CD4-positive, alpha-beta T cell treated with Interleukin-1 beta for 1 hour (primary cell): ENCODE results near the gene WASL.
A peak's percentile ranks its signal among the peaks of the same experiment; 100 is the strongest.

Experiments used
- DNase-seq, 2 donors: peaks; one replicate each; pipeline ENCODE4 v3.0.0-alpha.2; 2020 to 2022

WASL gene

DNA sequence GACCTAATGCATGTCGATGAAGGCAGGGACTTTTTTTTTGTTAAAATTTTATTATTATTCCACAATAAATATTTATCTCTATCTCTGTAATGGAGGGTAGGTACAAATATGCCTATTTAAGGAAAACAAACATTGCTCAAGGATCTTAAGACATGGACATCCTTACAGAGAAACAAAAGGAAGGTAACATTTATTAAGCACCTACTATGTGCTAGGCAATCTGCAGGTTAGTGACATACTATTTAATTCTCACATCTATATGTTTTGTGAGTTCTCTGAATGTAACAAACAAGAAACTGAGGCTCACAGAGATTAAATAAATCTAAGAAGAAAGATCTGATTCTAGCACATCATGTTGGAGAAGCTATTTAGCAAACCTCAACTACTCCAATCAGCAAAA, 61.1 kb downstream of the WASL start:
- DNase-seq, result no peak

DNA sequence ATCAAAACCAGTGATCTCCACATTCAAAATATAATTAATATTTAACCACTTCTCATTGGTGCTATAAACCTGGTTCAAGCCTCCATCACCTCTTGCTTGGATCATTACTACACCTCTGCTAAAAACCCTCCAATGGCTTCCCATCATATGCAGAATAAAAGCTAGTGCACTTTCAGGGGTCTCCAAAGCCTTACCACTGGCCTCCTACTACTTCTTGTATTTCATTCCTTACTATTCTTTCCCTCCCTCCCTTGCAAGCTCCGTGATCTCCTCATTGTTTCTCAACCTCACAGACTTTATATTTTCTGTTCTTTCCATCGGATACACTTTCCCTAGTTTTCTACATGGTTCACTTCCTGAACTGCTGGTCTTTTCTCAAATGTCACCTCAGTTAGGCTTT, 61.6 kb downstream of the WASL start:
- no peak for DNase-seq

DNA sequence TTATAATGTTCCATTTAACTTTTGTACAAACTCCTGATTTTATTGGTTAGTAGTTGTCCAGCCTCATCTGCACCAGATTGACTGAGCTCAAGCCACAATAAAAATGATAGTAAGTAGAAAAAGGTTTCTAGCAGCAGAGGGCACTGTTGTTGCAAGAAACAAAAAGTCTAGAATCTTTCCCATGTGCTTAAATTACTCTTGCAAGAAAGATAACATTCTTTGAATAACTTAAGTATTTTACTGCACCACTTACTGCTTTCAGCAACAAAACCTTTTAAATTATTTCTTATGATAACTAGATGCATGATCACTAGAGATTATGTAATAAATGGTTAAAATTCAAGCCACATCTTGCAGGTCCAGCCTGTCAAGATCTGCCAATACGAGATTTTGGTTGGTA, 66.1 kb downstream of the WASL start:
- peak in 1 of 2 donors; percentile 54 for DNase-seq

DNA sequence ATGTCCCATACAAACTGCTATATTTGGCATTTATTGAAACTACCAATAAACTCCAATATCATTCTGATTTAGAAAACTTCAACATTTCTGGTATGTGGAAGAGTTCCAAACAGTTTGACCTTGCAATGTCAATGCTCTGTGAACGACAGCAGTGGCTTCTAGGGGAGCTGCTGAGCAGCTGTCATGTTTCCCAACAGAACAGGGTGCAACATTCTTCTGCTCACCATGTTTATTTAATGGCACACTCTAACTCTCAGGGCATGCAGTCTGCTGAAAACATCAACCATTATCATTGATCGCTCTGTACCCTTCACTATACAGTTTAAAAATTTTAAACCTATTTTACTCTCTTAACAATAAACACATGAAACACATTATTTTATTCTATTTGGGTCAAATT, 67.2 kb downstream of the WASL start:
- no peak for DNase-seq

DNA sequence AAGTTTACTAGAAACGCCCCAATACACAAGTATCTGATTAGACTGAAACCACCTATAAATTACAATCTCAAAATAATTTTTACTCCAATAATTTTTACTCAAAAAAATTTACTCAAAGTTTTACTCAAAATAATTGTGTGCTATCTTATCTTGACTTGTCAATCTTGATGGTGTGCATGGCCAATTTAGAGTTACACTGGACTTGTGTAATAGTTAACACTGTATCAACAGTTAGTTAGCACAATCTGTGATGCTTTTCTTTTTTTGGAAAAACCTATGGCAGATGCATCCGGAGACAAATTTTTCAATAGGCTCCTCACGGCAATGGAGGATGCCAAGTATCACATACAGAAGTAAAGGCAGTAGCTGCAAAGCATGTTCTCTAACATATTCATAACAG, 68.2 kb downstream of the WASL start:
- DNase-seq, result no peak

DNA sequence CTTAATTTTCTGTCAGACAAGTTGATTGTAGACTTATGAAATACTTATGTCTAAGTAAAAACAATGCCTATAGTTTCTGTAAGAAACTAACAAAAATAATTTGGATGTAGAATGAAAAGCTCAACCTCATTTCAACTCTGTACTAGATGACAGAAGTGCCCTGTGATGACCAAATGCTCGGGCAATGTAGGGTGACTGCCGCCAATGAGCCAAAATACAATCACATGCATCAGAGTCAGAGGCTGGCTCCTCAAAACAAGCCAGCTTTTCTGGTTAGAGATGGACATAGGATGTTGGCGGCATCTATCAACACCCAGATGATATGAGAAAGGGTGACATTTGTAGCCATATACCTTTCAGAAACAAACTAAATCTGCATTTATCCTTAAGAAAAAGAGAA, 69.2 kb downstream of the WASL start:
- DNase-seq, result no peak

DNA sequence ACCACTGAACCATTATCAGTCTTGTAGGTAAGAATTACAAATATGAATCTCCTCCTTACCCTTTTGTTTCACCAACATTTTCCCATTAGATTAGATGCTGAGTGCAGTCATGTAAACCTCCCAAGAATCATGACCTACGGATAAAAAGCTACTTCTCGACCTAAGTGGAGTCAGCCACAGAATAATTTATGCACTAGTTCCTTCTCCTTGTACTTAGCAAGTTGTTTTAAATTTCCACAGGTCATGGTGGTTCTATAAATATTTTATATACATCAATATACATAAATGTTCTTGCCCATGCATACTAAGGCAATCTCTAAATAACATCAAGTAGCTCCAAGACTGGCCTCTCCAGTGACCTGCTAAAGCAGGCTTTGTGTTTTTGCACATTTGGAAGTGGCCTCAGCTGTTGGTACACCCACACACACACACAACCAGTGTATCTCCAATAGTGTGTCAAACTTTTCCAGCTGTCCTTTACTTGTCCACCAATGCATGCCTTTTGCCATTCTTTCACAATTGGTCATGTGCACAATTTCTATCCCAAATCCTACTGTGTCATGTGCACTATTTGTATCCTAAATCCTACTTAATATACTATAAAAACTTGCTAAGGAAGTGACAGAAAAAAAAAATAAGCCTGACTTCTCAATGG, 71.6 kb downstream of the WASL start:
- DNase-seq, result no peak

DNA sequence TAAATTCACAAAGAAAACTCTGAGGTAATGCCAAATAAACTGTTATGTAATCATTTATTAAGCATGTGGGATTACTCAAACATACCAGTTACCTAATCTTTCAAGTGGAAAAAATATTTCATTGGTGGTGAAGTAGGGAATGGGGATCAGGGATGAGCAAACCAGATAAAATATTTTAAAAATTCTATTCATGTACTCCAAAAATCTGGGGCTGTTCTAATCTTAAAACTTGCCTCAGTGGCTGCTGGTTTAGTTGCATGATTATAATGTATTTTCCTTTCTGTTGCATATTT, 73.7 kb downstream of the WASL start:
- no peak for DNase-seq

DNA sequence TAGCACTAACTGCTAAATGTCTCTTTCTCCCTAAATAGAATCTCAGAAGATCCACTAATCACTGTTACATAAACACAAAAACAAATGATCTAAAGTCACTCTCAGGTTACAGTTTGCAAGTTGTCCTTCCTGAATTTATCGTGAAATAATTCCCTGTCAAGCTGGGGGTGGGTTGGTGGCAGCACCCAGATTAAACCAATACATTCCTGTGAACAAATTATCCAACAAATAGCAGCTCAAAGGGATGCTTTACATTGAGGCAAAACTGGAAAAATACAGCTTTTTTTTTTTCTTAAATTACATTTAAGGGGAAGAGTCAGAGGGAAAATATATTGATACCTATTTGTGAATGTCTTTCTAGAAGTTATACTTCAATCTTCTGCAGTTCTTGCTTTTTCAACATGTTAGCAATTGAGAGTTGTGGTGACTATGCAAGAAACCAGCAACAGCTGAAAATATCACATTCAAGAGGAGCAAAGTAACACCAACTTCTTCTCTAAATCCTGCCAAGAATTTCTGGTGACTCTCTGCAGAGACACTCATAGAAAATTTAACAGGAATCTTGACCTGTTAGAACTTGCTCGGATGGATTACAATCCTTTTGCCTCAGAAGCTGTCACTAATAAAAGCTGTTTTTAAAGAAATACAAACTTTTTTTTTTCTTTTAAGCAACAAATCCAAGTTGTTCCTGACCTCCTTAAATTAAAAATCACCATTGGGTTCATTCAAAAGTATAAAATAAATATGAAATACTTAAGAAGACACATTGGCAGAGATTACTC, 74.2 kb downstream of the WASL start:
- DNase-seq, result no peak

DNA sequence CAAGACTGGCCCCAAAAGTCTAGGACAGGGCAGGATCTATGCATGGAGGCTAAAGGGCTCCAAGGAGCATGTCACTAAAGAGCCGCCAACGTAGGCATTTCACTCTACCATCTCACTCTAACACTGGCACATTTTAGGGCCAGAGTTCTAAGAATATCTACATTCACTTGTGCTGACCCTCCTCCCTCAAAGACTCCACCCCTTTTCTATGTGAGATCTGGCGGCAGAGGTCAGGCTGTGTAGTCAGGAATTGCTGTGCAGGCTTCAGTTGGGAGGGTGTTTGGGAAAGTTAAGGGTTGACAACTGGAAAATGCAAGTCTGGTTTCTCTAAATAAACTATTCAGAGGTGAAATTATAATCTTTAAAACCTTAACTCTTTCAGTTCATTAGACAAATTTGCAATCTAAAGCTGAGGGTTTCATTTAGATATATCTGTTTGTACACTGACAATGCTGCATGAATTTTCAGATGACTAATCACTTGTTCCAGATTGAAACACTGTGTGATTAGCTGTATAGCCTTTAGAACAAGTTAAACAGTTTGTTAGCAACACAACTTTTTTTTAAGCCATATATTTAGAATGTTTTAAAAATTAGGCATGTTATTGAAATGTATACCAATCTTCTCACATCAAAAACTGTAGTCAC, 74.9 kb downstream of the WASL start:
- no peak for DNase-seq

DNA sequence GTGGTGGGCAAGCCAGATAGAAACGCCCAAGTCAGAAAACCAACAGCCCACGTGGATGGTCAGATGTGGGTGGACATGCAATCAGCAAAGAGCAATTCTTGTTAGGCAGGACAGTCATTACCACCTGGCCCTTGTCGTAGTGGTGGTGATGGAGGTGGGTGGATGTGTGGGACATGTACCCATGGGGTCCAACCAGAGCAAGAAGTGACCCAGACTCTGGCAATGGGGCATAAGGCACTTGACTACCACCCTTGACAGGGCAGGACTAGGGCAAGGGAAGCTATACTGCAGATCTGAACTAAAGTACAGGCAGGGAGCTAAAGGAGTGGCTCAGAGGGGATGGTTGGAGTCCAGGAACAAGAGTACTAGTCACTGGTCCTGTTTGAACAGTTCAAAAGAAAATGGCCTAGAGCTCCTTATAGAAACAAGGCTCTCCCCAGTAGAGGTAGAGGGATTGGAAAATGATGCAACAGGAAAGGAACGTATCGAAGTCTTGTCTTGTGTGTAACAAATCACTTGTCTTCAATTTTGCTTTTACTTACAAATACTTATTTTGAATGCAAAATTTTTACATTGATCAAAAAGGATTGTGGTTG, 75.6 kb downstream of the WASL start:
- no peak for DNase-seq

DNA sequence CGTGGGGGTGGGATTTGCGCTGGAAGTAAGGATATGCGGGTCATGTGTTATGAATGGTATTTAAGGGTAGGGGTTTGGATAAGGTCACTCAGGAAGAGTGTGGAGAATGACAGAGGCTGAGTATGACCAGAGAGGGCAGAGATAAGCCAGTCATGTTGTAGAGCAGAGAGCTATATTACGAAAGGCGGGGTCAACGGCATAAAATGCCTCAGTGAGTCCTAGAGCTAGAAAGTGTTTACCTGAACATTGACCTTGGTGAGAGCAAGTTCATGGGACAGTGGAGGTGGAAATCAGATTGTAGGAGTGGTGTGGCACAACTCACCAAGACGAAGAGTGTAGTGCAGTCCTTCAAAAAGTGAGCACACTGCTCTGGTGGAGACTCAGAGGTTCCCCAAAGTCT, 79.3 kb downstream of the WASL start:
- no peak for DNase-seq

DNA sequence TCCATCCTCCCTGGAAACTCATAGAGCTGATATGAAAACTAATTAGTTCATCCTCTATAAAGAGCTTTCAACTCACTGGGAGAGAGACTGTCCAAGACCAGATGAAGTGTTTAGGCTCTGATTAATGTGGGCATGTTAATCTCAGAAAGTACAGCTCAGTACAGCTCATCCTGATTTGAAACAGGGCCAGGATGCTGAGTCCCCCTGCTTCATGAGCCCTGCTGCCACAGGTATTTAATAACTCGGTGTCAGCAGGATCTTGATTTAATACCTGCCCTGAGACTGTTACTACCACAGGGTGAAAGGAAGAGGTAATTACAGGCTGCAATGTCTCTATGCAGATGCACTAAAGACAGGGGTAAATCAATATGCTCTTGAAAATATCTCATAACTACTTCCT, 82.3 kb downstream of the WASL start:
- DNase-seq, result no peak

DNA sequence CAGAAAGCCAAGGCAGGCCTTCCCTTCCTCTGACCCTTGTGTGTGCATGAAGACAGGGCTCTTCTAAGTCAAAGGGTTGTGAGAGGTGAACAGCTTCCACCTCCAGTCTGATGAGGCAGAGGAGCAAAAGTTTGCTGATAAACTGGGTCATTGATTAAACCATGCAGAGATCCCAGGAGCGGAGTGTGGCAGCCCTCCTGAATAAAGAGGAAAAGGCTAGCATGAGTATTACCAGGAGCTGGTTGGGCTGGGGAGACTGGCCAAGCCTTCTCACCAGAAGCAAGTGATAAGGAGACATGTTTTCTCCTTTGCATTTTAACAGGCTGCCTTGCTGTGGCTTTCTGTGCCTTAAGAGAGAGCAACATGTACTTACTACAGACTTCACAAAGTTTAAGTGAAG, 82.9 kb downstream of the WASL start:
- DNase-seq, result no peak

DNA sequence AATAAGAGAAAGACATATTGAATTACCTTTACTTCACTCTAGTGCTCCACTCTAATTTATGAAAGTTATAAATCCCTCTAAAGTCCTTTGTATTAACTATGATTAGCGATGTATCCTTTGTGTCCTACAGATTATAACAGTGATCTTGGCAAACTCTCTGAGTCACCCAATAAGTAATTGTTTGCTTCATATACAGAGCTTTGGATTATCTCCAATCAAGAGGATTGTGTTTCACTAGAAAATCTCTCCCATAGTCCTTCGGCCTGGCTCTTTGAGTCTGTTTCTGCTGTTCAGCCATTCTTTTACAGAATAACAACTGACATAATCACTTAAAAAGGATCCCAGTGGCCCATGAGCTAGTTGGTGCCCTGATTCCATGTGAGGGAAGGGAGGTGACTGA, 83.6 kb downstream of the WASL start:
- DNase-seq, result no peak

DNA sequence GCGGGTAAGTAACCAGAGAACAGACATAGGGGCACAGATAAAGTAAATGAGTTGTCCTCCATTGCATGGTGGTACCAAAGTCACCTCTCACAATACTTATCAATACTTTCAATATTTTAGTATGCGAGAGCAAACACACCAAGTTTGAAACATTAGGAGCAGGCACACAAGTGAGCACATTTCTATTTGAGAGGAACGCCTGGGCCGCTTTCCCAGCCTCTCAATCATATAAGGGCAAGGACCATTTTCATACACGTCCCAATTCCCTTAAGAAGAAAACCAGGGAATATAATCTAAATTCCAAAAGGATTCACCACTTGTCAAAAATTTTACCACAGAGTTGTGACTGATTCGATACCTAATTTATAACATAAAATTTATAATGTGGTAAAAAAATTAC, 85.6 kb downstream of the WASL start:
- no peak for DNase-seq

DNA sequence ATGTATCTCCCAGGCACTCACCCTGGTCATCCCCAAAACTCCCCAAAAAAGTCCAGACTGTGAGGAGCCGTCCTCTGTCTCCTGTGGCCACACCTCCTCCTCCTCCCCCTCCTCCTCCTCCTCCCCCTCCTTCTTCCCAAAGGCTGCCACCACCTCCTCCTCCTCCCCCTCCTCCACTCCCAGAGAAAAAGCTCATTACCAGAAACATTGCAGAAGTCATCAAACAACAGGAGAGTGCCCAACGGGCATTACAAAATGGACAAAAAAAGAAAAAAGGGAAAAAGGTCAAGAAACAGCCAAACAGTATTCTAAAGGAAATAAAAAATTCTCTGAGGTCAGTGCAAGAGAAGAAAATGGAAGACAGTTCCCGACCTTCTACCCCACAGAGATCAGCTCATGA, 86.0 kb downstream of the WASL start:
- no peak for DNase-seq

DNA sequence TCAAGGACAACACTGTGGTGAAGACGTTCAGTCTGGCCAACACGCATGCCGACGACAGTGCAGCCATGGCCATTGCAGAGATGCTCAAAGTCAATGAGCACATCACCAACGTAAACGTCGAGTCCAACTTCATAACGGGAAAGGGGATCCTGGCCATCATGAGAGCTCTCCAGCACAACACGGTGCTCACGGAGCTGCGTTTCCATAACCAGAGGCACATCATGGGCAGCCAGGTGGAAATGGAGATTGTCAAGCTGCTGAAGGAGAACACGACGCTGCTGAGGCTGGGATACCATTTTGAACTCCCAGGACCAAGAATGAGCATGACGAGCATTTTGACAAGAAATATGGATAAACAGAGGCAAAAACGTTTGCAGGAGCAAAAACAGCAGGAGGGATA, 86.5 kb downstream of the WASL start:
- no peak for DNase-seq

DNA sequence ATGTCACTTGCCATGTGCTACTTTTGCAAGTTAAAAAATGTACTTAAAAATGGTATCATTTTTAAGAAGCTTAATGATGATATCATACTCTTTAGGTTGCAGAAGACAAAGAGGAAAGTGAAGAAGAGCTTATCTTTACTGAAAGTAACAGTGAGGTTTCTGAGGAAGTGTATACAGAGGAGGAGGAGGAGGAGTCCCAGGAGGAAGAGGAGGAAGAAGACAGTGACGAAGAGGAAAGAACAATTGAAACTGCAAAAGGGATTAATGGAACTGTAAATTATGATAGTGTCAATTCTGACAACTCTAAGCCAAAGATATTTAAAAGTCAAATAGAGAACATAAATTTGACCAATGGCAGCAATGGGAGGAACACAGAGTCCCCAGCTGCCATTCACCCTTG, 87.0 kb downstream of the WASL start:
- DNase-seq, result no peak

DNA sequence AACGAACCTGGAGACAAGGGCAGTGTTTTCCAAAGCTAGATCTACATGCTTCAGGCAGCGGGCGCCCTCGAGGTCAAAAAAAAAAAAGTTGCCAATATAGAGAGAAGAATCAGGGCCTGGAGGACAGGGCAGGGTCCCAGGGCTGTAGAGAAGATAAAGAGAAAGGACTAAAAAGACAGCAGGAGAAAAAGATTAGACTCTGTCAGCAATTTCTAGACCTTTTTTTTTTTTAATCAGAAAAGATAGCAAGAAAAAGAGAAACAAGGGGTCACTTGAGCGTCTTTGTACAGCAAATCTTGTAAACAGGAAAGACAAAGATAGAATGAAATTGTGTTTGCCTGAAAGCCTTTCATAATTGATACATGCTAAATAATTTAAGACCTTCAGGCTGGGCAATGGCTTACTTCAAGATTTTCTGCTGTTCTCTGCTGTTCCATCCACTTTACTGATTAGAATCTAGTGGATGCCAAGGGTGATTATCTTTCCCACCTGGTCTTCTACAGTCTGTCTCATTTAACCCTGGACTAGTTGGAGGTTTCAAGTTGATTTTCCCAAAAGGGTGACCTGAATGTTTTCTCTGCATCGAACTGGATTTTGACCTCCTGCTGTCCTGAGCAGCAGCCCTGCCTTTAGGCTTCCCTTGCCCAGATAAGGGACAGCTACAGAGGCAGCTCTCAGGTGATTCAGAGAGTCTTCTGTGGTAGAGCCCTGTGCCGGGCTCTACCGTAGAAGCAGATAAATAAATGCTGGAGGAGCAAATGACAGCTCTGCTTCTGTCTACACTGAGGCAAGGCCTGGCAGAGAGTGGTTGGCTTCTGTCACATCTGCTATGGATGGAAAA, 88.1 kb downstream of the WASL start:
- DNase-seq, result no peak

DNA sequence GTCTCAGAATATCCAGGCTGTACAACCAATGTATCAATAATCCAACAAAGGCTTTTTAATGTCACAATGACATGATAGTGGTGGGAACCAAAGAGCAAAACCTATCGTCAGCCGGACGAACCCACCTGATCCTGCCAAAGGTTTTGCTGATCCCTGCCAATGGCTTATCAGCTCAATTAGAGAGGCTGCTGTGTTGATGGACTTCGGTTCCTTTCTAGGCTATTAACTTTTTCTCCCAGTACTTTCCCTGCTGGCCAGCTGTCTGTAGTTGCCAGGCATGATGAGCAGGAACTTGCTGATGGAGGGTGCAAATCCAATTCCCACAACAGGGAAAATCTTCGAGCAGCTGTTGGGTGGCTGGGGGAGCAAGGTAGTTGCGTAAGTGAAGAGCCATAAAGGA, 90.8 kb downstream of the WASL start:
- no peak for DNase-seq

DNA sequence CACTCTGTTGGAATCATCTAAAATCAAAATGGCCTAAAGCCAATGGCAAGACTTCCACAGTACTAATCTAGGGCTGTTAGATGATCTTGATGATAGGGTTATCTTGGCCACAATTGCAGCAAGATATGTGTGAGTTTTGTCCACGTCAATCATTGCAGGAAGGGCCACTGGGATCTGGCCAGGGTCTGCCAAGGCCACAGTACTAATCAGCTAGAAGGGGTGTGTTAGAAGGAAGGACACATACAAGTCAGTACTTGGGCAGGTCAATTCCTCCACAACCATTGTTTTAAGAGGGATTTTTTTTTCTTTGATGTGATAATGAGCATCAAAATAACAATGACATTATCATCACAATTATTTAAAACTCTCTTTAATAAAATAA, 91.5 kb downstream of the WASL start:
- no peak for DNase-seq

DNA sequence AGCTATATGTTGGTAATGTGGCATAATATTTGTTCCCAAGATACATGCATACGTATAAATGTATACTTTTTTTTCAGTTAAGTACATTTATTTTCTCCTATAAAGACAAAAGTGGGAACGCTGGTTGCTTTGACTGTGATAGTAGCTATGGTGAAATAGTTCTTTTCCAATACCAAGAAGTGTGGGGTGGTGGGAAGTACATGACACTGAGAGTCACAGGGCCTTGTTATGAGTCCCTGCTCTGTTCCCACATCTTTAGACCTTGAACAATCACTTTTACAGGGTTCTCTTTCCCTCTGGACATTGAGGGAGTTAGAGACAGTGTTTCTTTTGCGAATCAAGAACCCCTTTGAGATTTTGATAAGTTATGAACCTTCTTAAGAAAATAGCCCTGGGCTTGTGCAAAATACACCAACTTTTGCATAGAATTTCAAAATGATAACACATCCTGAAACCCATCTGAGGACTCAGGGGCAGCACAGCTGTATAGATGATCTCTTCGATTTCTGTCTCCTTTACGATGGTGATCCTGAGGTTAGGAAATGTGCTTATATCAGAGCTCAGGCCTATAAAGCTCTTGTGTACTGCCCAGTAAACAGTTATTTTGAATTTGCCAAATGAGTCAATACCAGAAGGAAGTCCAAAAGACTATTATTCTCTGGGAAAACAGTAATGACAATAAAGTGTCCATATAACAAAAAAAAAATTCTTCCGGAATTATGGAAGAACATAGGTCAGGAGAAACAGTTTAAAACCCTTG, 92.1 kb downstream of the WASL start:
- DNase-seq, result no peak
